ENCODE results near the gene ASTN2.

Gene ASTN2

GRCh38 chr9:116564266-116564793 is 850.5 kb downstream of the ASTN2 start:
- TF ChIP-seq FOXP2 (optimal IDR thresholded peaks at IDR 0.05; ENCODE audit: borderline replicate concordance, extremely low read depth, extremely low read length, insufficient read depth) (no peak), TAF1 (IDR thresholded peaks at IDR 0.05; ENCODE audit: borderline replicate concordance, insufficient read depth, low read length) (no peak), REST (IDR thresholded peaks at IDR 0.05; ENCODE audit: insufficient read depth in 1 of 2, low read depth in 2 of 2, low read length in 2 of 2) (no peak)

GRCh38 chr9:116558818-116559540 is 855.9 kb downstream of the ASTN2 start:
- no peak for TF ChIP-seq POLR2AphosphoS5 (IDR thresholded peaks at IDR 0.05; ENCODE audit: low read depth, low read length)
- no peak for TF ChIP-seq REST (IDR thresholded peaks at IDR 0.05; ENCODE audit: insufficient read depth in 1 of 2, low read depth in 2 of 2, low read length in 2 of 2)
- no peak for TF ChIP-seq SIN3A (IDR thresholded peaks at IDR 0.05; ENCODE audit: borderline replicate concordance, insufficient read depth, low read length)
- no peak for TF ChIP-seq TAF1 (IDR thresholded peaks at IDR 0.05; ENCODE audit: borderline replicate concordance, insufficient read depth, low read length)
- TF ChIP-seq FOXP2 (optimal IDR thresholded peaks at IDR 0.05; ENCODE audit: borderline replicate concordance, extremely low read depth, extremely low read length, insufficient read depth): no peak

- TF ChIP-seq FOXP2 (optimal IDR thresholded peaks at IDR 0.05; ENCODE audit: borderline replicate concordance, extremely low read depth, extremely low read length, insufficient read depth) (no peak), SIN3A (IDR thresholded peaks at IDR 0.05; ENCODE audit: borderline replicate concordance, insufficient read depth, low read length) (no peak), POLR2AphosphoS5 (IDR thresholded peaks at IDR 0.05; ENCODE audit: low read depth, low read length) (no peak), REST (IDR thresholded peaks at IDR 0.05; ENCODE audit: insufficient read depth in 1 of 2, low read depth in 2 of 2, low read length in 2 of 2) (no peak), TAF1 (IDR thresholded peaks at IDR 0.05; ENCODE audit: borderline replicate concordance, insufficient read depth, low read length) (no peak)
These were observed 856.8 kb downstream of the ASTN2 start for GRCh38 chr9:116558035-116558434.

GRCh38 chr9:116555556-116556155 is 859.2 kb downstream of the ASTN2 start:
- TF ChIP-seq REST (IDR thresholded peaks at IDR 0.05; ENCODE audit: insufficient read depth in 1 of 2, low read depth in 2 of 2, low read length in 2 of 2) (no peak), POLR2AphosphoS5 (IDR thresholded peaks at IDR 0.05; ENCODE audit: low read depth, low read length) (no peak), TAF1 (IDR thresholded peaks at IDR 0.05; ENCODE audit: borderline replicate concordance, insufficient read depth, low read length) (no peak), FOXP2 (optimal IDR thresholded peaks at IDR 0.05; ENCODE audit: borderline replicate concordance, extremely low read depth, extremely low read length, insufficient read depth) (no peak), SIN3A (IDR thresholded peaks at IDR 0.05; ENCODE audit: borderline replicate concordance, insufficient read depth, low read length) (no peak)

All from PFSK-1 (cell line).